Left lung (tissue), 10 donors: ENCODE results near the gene RSPH1. TPM values are rescaled to one million over a fixed set of nuclear protein-coding genes. Genes with fewer than 3 reads are reported as not detected.

ENCODE experiments used
- ATAC-seq: fragments of 200-7000 bp; cut with Tn5 transposase; one replicate; pipeline ENCODE4 v1.9.1; 2020; ENCODE audit warnings: moderate library complexity
- DNase-seq, 4 donors: peaks; one replicate each; pipeline ENCODE4 v3.0.0-alpha.2; 2013 to 2020
- H3K27ac ChIP-seq, 2 donors: fragments of 200-600 bp; sonication (generic) in 1 of 2; one replicate each; pipeline versions ENCODE4 v1.5.0 to v1.8.0; 2020 to 2021
- H3K27me3 ChIP-seq, 2 donors: fragments of 200-600 bp; sonication (generic) in 1 of 2; one replicate each; pipeline versions ENCODE4 v1.5.0 to v1.8.0; 2020 to 2021
- H3K36me3 ChIP-seq, 2 donors: fragments of 200-600 bp; sonication (generic) in 1 of 2; one replicate each; pipeline versions ENCODE4 v1.5.0 to v1.8.0; 2020 to 2021
- H3K4me1 ChIP-seq, 2 donors: fragments of 200-600 bp; one replicate each; pipeline ENCODE4 v1.8.0; 2021
- H3K4me3 ChIP-seq, 2 donors: fragments of 200-600 bp; sonication (generic) in 1 of 2; one replicate each; pipeline versions ENCODE4 v1.5.0 to v1.8.0; 2020 to 2021; ENCODE audit warnings: mild to moderate bottlenecking in 1 of 2
- H3K9me3 ChIP-seq, 2 donors: fragments of 200-600 bp; sonication (generic) in 1 of 2; one replicate each; pipeline versions ENCODE4 v1.5.0 to v1.8.0; 2020 to 2021
- intact Hi-C, 2 donors: fragments of 100-400 bp; cut with DNase I; formaldehyde crosslinking; loops; one replicate each; pipeline versions ENCODE4 v1.11.2 to v1.14.2; 2022
- polyA plus RNA-seq, 6 donors: library from polyadenylated mRNA; unstranded; fragments of 120-200 nt; gene quantifications; one replicate each; pipeline ENCODE4 v1.2.1, GENCODE V29; 2013; ENCODE audit not compliant: insufficient read length in 6 of 6
- total RNA-seq, 2 donors: library from RNA; stranded (reverse); fragmentation: NEBNext Ultra II Directional; extraction: Animal tissue kit (Norgen Biotek cat#: 25700); gene quantifications; one replicate each; pipeline ENCODE4 v1.2.1, GENCODE V29; 2021
- TF ChIP-seq, protein P1 (sequence below), 2 donors: fragments of 200-600 bp; sonication (generic) in 1 of 2; IDR thresholded peaks; one replicate each; pipeline versions ENCODE4 v1.5.0 to v1.8.0; 2021; ENCODE audit warnings: antibody characterized with exemption in 2 of 2
- donor health status: DM: no; HTN: yes; CAD: no.
- donor health status: DM: no; HTN: no; CAD: no.

RSPH1 gene
- total and polyA plus RNA-seq, 8 donors = 0.73 to 27.3 (median 13.4) TPM

DNA sequence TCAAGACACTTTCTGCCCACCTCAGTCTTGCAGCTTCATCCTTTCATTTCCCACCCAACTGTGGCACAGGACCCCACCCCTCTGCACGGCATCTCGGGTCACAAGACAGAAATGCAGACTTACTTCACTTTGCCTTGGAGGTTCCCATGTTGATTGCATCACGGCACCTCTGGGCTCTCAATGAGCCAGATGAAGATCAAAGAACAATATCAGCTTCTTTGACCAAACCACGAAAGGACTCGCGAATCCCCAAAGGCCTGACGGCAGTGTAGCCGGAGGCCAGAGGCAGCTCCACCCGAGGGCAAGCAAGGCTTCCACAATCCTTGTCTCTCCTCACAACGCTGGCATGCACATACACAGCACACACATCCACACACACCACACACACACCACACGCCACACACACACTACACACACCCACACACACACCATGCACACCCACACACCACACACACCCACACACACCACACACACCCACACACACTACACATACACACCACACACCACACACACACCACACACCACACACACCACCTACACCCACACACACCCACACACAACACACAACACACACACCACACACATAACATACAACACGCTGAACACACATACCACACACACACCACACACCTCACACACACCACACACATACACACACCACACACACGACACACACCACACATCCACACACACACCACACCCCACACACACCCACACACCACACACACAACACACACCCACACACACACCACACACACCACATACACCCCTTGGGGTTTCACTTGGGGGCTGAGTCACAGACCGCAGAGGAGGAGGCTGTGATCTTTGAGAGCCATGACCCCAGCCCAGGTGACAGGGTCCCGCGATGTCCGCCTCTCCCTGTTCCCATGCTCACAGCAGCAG is 56.5 kb downstream of the RSPH1 start:
- H3K4me3 ChIP-seq = no peak overlapping the region
- no peaks in the 10 kb centered on the region for H3K4me1 ChIP-seq
- H3K9me3 ChIP-seq = no peaks in the 10 kb centered on the region
- TF ChIP-seq, protein P1, sequence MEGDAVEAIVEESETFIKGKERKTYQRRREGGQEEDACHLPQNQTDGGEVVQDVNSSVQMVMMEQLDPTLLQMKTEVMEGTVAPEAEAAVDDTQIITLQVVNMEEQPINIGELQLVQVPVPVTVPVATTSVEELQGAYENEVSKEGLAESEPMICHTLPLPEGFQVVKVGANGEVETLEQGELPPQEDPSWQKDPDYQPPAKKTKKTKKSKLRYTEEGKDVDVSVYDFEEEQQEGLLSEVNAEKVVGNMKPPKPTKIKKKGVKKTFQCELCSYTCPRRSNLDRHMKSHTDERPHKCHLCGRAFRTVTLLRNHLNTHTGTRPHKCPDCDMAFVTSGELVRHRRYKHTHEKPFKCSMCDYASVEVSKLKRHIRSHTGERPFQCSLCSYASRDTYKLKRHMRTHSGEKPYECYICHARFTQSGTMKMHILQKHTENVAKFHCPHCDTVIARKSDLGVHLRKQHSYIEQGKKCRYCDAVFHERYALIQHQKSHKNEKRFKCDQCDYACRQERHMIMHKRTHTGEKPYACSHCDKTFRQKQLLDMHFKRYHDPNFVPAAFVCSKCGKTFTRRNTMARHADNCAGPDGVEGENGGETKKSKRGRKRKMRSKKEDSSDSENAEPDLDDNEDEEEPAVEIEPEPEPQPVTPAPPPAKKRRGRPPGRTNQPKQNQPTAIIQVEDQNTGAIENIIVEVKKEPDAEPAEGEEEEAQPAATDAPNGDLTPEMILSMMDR (IDR thresholded peaks at IDR 0.05) = no peak
- DNase-seq = no peak
- peaks cover 0 to 16% of the 10 kb centered on the region in 2 donors for H3K27me3 ChIP-seq
- H3K27ac ChIP-seq = no peak overlapping the region
- intact Hi-C loops = loop anchor here in 1 of 2 donors (10.0 kb wide), 2 partner anchors 105 to 295 kb away; no protein-coding TSS in a partner anchor
- no peaks in the 10 kb centered on the region for H3K36me3 ChIP-seq
- ATAC-seq = no peak

DNA sequence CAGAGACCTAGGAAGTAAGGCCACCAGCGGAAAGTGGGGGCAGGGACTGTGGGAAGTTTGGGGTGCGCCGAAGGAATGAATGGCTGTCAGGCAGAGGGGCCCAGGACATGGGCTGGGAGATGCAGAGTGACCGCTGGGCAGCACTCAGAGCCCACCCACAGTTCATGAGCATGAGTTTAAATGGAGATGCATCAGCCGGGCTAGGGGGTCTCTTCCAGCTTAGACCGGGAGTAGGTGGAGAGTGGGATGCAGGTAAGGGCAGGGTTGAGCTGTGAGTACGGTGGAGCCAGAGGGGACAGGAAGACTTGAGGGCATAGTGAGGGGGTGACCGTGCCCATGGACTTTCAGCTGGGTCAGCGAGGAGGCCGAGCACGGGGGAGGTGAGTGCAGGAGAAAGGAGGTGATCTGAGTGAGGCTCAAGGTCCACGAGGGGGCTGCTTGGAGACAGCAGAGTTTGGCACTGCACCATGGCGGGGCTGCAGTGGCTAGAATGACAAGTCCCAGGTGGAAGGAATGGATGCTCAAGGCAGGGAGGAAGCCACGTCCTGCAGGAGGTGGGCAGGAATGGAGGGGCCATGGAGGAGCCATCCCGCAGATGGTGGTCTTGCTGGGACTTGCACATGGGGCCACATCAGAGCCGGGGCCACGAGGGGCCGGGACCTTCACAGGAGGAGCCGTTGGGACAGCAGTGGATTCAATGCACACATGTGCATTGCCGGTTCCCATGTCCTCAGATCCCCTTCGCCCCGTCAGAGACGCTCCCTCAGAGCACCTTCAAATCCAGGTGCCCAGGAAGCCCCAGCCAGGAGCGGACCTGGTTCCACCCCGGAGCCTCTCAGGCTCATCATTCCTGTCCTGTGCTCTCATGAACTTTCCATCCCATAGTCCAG is 57.5 kb downstream of the RSPH1 start:
- ATAC-seq = no peak
- H3K36me3 ChIP-seq = no peaks in the 10 kb centered on the region
- no peaks in the 10 kb centered on the region for H3K4me1 ChIP-seq
- peaks cover 0 to 16% of the 10 kb centered on the region in 2 donors for H3K27me3 ChIP-seq
- H3K4me3 ChIP-seq = no peak overlapping the region
- TF ChIP-seq, protein P1 (IDR thresholded peaks at IDR 0.05) = no peak
- intact Hi-C loops = loop anchor here in 1 of 2 donors (10.0 kb wide), 1 partner anchor 104 kb away; no protein-coding TSS in a partner anchor
- no peaks in the 10 kb centered on the region for H3K9me3 ChIP-seq
- no peak for DNase-seq
- H3K27ac ChIP-seq = no peak overlapping the region

GRCh38 chr21:42437786-42438185 is 58.2 kb downstream of the RSPH1 start:
- H3K4me3 ChIP-seq = no peak overlapping the region
- DNase-seq (peak in 1 of 4 donors; percentile 49), ATAC-seq (peak; percentile 50)
- H3K4me1 ChIP-seq = no peaks in the 10 kb centered on the region
- intact Hi-C loops = loop anchor here in 1 of 2 donors (10.0 kb wide), 1 partner anchor 103 kb away; no protein-coding TSS in a partner anchor
- TF ChIP-seq, protein P1 (IDR thresholded peaks at IDR 0.05) = no peak
- no peak overlapping the region for H3K27ac ChIP-seq
- H3K9me3 ChIP-seq = peaks cover 0 to 1% of the 10 kb centered on the region in 2 donors
- no peaks in the 10 kb centered on the region for H3K36me3 ChIP-seq
- peaks cover 0 to 16% of the 10 kb centered on the region in 2 donors for H3K27me3 ChIP-seq

DNA sequence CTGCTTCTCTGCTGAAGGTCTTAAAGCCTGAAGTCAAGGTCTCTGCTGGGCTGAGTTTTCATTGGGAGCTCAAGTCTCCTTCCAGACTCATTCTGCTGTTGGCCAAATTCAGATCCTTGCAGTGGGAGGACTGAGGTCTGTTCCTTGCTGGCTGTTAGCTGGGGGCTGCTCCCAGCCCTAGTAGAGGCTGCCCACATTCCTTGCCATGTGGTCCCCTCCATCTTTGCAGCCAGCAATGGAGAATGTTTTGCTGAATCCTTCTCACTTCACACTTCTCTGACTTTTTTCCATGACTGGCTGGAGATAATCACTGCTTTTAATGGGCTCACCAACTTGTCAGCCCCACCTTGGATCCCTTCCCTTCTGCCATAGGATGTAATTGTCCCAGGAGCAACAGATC is 59.1 kb downstream of the RSPH1 start:
- no peaks in the 10 kb centered on the region for H3K36me3 ChIP-seq
- peaks cover 0 to 16% of the 10 kb centered on the region in 2 donors for H3K27me3 ChIP-seq
- DNase-seq (no peak), ATAC-seq (no peak)
- no peak overlapping the region for H3K4me3 ChIP-seq
- H3K9me3 ChIP-seq = peaks cover 0 to 10% of the 10 kb centered on the region in 2 donors
- intact Hi-C loops = loop anchor here in 1 of 2 donors (10.0 kb wide), 1 partner anchor 102 kb away; no protein-coding TSS in a partner anchor
- H3K27ac ChIP-seq = no peak overlapping the region
- H3K4me1 ChIP-seq = no peaks in the 10 kb centered on the region
- TF ChIP-seq, protein P1 (IDR thresholded peaks at IDR 0.05) = no peak
